Measurements from ENCODE around the gene LAMTOR5. TPM values are rescaled to one million over a fixed set of nuclear protein-coding genes. Genes with fewer than 3 reads are reported as not detected.
A peak's percentile ranks its signal among the peaks of the same experiment; 100 is the strongest.

The LAMTOR5 gene
- total RNA-seq (10 to 100 TPM; 75.4 to 88.8 TPM), polyA plus RNA-seq (ENCODE audit: insufficient read depth, low read depth, low replicate concordance) (179 TPM)
- long read RNA-seq, donor 1, transcript LAMTOR5-206 (4 exons, 634 nt): major isoform, 152 of 271 reads
- long read RNA-seq, donor 1, transcript LAMTOR5-202 (3 exons, 1,830 nt): minor isoform, 6 of 271 reads
- long read RNA-seq, donor 1, partial matches to known transcripts: 110 of 271 reads
- long read RNA-seq, donor 1, other reads (novel, unspliced or antisense): 0 of 271 reads
- long read RNA-seq, donor 2, transcript LAMTOR5-206 (4 exons, 634 nt): major isoform, 93 of 135 reads
- long read RNA-seq, donor 2, partial matches to known transcripts: 35 of 135 reads
- long read RNA-seq, donor 2, other reads (novel, unspliced or antisense): 0 of 135 reads

DNA sequence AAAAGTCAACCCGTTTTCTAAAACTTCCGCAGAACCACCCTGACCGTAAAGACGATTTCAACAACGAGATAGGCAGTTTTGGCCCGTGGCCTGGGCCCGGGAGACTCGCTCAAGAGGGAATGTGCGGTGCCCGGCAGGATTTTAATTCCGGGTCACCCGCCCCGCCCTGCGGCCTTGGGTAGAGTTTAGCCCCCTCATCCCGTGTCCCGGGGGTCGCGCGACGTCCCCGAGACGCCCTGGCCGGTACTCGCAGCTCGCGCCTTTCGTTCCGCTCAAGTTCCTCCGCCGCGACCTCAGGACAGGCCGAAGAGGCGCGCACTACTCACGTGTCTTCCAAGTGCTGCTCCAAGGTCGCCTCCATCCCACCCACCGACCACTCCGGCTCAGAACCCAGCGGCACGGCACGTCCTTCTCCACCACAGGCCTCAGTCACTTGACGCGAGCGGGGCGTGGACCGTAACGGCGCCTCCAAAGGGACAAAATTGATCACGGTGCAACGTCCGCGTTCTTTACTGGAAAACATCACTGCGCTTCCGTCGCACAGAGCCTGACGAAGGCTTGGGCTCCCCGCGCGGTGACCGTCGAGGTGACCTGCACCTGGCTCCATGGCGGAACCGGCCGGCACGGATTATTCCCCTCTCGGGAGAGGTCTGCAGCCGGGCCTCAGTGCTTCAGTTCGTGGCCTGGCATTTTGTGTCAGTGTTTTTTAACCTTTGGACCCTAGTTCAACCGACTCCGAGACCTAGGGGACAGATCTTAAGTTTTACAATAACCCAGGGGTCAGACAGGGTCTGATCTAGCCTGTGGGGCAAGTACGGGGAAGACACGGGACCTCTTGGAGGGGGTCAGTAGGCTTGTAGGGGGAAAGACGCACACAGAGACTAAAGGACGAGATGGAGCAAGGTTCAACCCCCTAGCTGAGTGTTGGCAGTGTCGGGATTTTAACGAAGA is at the start of gene LAMTOR5:
Gene LAMTOR5 (minus strand): TSS at position 435 of the 951 bp plus-strand sequence. CDS start 74 bp downstream, at position 361.
- TF ChIP-seq, protein P1, sequence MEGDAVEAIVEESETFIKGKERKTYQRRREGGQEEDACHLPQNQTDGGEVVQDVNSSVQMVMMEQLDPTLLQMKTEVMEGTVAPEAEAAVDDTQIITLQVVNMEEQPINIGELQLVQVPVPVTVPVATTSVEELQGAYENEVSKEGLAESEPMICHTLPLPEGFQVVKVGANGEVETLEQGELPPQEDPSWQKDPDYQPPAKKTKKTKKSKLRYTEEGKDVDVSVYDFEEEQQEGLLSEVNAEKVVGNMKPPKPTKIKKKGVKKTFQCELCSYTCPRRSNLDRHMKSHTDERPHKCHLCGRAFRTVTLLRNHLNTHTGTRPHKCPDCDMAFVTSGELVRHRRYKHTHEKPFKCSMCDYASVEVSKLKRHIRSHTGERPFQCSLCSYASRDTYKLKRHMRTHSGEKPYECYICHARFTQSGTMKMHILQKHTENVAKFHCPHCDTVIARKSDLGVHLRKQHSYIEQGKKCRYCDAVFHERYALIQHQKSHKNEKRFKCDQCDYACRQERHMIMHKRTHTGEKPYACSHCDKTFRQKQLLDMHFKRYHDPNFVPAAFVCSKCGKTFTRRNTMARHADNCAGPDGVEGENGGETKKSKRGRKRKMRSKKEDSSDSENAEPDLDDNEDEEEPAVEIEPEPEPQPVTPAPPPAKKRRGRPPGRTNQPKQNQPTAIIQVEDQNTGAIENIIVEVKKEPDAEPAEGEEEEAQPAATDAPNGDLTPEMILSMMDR (IDR thresholded peaks at IDR 0.05): peak in 2 of 3 experiments; percentile 3 to 50
- peak; percentile 39 for TF ChIP-seq POLR2A (IDR thresholded peaks at IDR 0.05)
- 0 to 1% methylated on average over 26 to 76 of the region's 76 CpGs for WGBS, 2 donors
- Histone ChIP-seq H3K27ac (peak within 1 kb of the TSS; percentile 91 to 93), H3K4me3 (peak within 1 kb of the TSS; percentile 90 to 95), H3K36me3 (ENCODE audit: low read depth, missing control alignments) (no peaks in the 10 kb centered on the region), H3K9me3 (no peaks in the 10 kb centered on the region), H3K27me3 (no peaks in the 10 kb centered on the region), H3K4me1 (peaks cover 15% of the 10 kb centered on the region)
- intact Hi-C loops (cut with DNase I; ENCODE audit: low total_unique reads): loop anchor here (10.0 kb wide), 1 partner anchor 63 kb away; no protein-coding TSS in a partner anchor
- peak; percentile 96 for DNase-seq

DNA sequence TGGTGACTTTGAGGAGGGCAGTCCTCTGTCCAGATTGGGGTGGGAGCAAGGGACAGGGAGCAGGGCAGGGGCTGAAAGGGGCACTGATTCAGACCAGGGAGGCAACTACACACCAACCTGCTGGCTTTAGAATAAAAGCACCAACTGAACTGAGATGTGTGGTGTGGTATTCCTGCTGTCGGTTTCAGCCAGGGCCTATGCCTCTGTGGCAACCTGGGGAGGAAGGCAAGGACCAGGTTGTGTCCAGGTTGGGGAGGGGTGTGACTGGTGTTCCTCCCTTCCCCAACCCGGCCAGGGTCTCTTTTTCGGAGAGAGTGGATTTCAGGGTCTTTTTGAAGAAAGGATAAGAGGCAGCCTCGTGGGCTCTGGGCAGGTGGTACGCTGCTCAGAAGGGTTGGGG is 49.7 kb upstream of the LAMTOR5 start:
- Histone ChIP-seq H3K9me3 (no peaks in the 10 kb centered on the region), H3K36me3 (ENCODE audit: low read depth, missing control alignments) (no peaks in the 10 kb centered on the region), H3K27ac (peak overlapping the region; percentile 48 to 80), H3K4me3 (no peak overlapping the region), H3K27me3 (no peaks in the 10 kb centered on the region), H3K4me1 (peaks cover 14% of the 10 kb centered on the region)
- TF ChIP-seq, protein P1 (IDR thresholded peaks at IDR 0.05): no peak
- no peak for TF ChIP-seq POLR2A (IDR thresholded peaks at IDR 0.05)
- 65 to 71% methylated on average over 5 of the region's 5 CpGs for WGBS, 2 donors
- DNase-seq: no peak
- intact Hi-C loops (cut with DNase I; ENCODE audit: low total_unique reads): no loop called here

DNA sequence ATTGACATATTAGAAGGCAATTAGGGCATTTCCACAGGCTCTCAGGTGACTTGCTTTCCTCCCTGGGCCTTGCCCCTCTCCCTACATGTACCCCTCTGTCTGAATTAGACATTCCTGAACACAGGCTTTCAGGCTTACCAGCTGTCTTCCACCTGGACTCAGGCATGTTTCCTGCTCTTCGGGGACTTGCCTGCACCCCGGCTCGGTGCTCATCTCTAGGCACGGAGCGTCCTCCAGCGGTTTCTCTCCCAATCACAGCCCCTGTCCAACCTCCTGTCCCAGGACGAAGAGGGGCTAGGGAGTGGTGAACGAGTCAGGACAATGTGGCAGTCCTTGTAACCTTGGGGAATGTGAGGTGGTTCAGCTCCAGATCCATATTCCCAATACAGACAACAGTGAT is 47.7 kb upstream of the LAMTOR5 start:
- Histone ChIP-seq H3K4me1 (peaks cover 14% of the 10 kb centered on the region), H3K27me3 (no peaks in the 10 kb centered on the region), H3K36me3 (ENCODE audit: low read depth, missing control alignments) (no peaks in the 10 kb centered on the region), H3K4me3 (no peak overlapping the region), H3K27ac (peak overlapping the region; percentile 7 to 25), H3K9me3 (no peaks in the 10 kb centered on the region)
- intact Hi-C loops (cut with DNase I; ENCODE audit: low total_unique reads): no loop called here
- DNase-seq: peak; percentile 35
- TF ChIP-seq, protein P1 (IDR thresholded peaks at IDR 0.05): peak in 1 of 3 experiments; percentile 7
- TF ChIP-seq POLR2A (IDR thresholded peaks at IDR 0.05): no peak
- 69 to 73% methylated on average over 8 of the region's 8 CpGs for WGBS, 2 donors

DNA sequence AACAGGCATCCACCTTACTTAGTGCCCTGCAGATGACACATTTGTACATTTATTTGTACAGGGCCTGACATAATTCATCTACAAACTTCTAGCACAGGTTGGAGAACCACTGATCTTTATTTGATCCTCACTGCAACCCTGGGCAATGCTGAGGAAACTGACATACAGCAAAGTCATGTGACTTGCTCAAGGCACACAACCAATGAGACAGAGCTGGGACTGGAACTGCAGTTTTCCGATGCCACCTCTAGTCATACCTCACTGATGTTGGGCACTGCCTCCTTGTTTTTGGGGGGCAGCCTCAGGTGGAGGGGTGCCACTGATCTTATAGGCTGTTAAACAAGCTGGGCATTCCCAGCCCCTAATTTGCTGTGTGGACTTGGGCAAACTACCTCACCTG is 46.8 kb upstream of the LAMTOR5 start:
- peaks cover 14% of the 10 kb centered on the region for H3K4me1 ChIP-seq
- H3K27ac ChIP-seq: peak overlapping the region; percentile 7 to 25
- H3K4me3 ChIP-seq: no peak overlapping the region
- H3K36me3 ChIP-seq (ENCODE audit: low read depth, missing control alignments): no peaks in the 10 kb centered on the region
- intact Hi-C loops (cut with DNase I; ENCODE audit: low total_unique reads): no loop called here
- H3K9me3 ChIP-seq: no peaks in the 10 kb centered on the region
- no peak for DNase-seq
- H3K27me3 ChIP-seq: no peaks in the 10 kb centered on the region
- WGBS, 2 donors: 100% methylated on average over 1 of the region's 1 CpG; no CpG with 5 or more reads in 1 of the 2 donors
- TF ChIP-seq, protein P1 (IDR thresholded peaks at IDR 0.05): no peak
- TF ChIP-seq POLR2A (IDR thresholded peaks at IDR 0.05): no peak
